IPS-15b (cell line): ENCODE measurements around the gene PCTP.
A peak's percentile ranks its signal among the peaks of the same experiment; 100 is the strongest.

ENCODE experiments used
- H3K27me3 ChIP-seq: one replicate; pipeline ENCODE4 v1.6.1; 2013; ENCODE audit warnings: low read length; ENCODE audit not compliant: control insufficient read depth, insufficient read depth
- H3K36me3 ChIP-seq: one replicate; pipeline ENCODE4 v1.6.1; 2013; ENCODE audit warnings: low read length; ENCODE audit not compliant: control insufficient read depth, insufficient read depth
- H3K4me1 ChIP-seq: one replicate; pipeline ENCODE4 v1.6.1; 2013; ENCODE audit warnings: mild to moderate bottlenecking, low read length; ENCODE audit not compliant: control insufficient read depth, insufficient read depth
- H3K4me3 ChIP-seq: one replicate; pipeline ENCODE4 v1.5.1; 2013; ENCODE audit warnings: low read depth, low read length
- H3K9ac ChIP-seq: one replicate; pipeline ENCODE4 v1.6.1; 2013; ENCODE audit warnings: low read depth, mild to moderate bottlenecking, low read length
- H3K9me3 ChIP-seq: one replicate; pipeline ENCODE4 v1.6.1; 2013; ENCODE audit warnings: mild to moderate bottlenecking, low read length; ENCODE audit not compliant: control insufficient read depth, insufficient read depth

The PCTP gene

DNA sequence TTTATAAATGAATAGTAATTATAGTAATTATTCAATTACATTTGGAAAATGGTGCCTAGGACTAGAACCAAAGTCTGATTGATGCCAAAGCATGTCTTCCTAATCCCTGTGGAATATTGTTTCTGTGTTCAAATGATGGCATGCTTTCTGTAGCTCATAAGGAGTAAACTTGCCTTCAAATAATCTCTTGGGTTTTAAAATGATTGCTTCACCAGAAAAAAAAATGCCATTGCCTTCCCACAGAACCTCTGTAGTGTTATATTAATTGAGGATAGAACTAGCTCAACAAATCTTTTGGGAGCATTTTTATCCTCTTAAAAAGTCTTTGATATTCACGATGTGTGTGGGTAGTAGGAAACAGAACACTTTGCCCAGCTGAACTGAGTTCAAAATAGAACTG lies 20.5 kb upstream of the PCTP start:
- Histone ChIP-seq H3K27me3 (no peaks in the 10 kb centered on the region), H3K9me3 (no peaks in the 10 kb centered on the region), H3K9ac (no peak overlapping the region), H3K36me3 (no peaks in the 10 kb centered on the region), H3K4me3 (no peak overlapping the region), H3K4me1 (peaks cover 15% of the 10 kb centered on the region)

DNA sequence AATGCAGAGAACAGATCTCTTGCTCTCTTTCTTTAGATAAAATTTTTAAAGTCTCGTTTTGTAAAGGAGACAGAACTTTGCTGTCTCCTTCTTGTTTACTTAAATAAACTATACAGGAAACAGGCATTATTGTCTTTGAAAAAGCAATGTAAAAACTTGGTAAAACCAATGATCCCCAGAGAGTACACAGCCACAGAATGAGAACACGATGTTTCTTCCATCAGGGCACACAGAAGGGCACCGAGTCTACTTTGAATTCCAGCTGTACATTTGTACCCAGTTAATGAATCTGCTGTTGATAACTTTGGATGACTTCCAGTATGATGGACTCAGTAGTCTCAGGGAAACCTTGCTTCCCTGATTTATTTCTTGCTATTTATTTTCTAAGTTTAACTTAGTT lies 20.0 kb upstream of the PCTP start:
- peaks cover 15% of the 10 kb centered on the region for H3K4me1 ChIP-seq
- no peak overlapping the region for H3K4me3 ChIP-seq
- no peaks in the 10 kb centered on the region for H3K36me3 ChIP-seq
- H3K9me3 ChIP-seq, result no peaks in the 10 kb centered on the region
- no peak overlapping the region for H3K9ac ChIP-seq
- H3K27me3 ChIP-seq, result no peaks in the 10 kb centered on the region

DNA sequence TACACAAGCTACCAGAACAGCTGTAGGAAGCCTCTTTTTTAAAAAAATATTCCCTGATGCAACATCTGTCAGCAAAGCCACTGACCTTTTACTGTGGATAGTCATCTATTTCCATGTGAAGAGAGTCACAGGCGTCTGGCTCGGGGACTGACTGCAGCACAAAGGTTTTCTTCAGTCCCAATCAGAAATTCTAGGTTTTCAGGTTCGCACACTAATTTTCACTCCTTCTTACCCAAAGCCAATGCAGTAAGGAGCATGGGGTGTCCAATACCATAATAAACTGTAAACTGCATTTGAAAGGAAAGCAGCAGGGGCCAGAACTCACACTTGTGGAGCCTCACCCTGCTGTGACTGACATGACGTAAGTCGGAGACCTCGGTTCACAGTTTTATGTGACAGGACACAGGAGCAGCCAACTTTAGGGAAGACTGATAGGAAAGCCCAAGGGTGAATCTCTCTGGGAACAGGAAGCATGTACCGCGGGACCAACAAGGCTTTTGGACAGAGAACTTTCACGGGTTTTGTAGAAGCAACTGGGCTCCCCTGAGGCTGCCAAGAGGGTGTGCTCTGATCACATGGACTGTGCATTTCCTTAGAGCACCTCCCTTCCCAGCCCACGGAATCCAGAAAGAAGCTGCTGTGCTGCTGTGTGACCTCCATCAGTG lies 19.1 kb upstream of the PCTP start:
- Histone ChIP-seq H3K9ac (no peak overlapping the region), H3K4me3 (peak overlapping the region; percentile 8), H3K36me3 (no peaks in the 10 kb centered on the region), H3K9me3 (no peaks in the 10 kb centered on the region), H3K27me3 (no peaks in the 10 kb centered on the region), H3K4me1 (peaks cover 15% of the 10 kb centered on the region)

DNA sequence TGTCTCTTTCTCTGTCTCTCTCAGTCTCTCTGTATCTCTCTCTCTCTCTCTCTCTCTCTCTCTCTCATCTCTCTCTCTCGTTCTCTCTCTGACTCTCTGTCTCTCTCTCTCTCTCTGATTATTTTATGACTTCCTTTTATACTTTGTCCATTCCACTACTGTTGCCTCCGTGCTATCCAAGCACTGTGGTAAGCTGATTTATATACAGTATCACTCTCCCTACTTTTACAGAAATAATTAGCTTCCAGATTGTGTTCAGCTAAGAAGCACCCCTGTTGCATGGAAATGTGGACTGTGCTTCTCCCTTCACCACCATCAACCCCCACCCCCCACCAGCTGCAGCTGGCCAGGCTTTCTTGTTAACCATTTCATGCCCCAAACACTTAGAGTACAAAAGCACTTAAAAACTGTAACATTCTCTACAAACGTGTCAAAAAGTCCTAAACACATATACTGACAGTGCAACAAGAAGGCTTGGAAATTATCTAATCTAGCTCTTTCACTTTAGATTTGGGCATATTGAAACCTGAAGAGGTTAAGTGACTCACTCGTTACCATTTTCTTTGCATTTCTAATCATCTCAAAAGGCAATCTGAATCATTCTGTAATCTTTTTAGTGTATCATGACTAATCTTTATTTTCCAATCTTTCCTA lies 16.6 kb upstream of the PCTP start:
- no peaks in the 10 kb centered on the region for H3K27me3 ChIP-seq
- no peaks in the 10 kb centered on the region for H3K9me3 ChIP-seq
- H3K4me3 ChIP-seq, result no peak overlapping the region
- no peaks in the 10 kb centered on the region for H3K36me3 ChIP-seq
- H3K9ac ChIP-seq, result no peak overlapping the region
- H3K4me1 ChIP-seq, result peaks cover 15% of the 10 kb centered on the region

DNA sequence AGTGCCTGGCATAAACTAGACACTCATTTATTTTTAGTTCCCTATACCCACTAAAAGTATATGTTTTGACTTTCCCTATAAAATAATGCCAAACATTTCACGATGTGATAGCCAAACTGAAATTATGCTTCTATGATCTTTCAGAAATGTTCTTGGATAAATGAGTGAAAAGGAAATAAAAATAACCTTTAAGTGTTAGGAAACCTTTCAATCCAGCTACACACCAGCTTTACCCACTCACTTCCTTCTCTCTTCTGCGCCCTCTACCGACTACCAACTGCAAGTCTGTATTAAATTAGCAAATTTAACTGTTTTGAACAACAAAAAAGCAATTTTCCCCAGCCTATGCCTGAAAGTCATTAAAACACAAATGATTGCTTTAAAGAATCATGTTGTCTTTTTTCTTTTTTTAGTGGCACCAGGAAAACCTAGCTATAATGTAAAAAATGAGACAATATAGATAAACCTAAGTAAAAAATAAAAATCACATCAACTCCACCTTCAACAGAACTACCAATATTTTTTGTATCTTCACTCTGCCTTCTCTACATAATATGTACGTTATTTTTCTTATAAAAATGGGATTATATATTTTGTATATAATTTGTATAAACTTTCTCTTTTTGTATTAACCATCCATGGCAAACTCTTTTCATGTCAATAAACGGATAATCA lies 15.0 kb upstream of the PCTP start:
- Histone ChIP-seq H3K9ac (no peak overlapping the region), H3K27me3 (no peaks in the 10 kb centered on the region), H3K4me3 (no peak overlapping the region), H3K4me1 (peaks cover 15% of the 10 kb centered on the region), H3K36me3 (no peaks in the 10 kb centered on the region), H3K9me3 (no peaks in the 10 kb centered on the region)

DNA sequence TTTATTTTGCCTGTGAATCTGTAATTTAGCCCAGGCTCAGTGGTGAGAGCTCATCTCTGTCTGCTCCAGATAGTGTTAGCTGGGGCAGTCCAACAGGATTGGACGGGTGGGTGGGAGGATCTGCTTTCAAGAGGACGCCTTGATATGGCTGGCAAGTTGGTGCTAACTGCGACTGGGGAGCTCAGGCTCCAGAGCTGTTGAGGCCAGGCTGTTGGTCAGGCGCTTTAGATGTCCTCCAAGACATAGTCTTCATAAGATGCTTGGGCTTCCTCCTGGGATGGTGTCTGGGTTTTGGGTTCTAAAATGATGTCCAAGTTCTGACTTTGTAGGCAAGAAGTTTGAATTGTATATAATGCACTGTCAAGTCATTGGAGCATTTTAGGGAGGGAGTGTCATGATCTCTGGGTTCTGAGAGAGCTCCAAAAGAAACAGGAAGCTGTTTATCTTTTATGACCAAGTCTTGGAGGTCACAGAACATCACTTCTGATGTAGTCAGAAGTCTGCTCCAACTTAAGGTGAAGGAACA lies 12.8 kb upstream of the PCTP start:
- Histone ChIP-seq H3K9me3 (no peaks in the 10 kb centered on the region), H3K9ac (no peak overlapping the region), H3K36me3 (no peaks in the 10 kb centered on the region), H3K27me3 (no peaks in the 10 kb centered on the region), H3K4me3 (no peak overlapping the region), H3K4me1 (peaks cover 3% of the 10 kb centered on the region)

DNA sequence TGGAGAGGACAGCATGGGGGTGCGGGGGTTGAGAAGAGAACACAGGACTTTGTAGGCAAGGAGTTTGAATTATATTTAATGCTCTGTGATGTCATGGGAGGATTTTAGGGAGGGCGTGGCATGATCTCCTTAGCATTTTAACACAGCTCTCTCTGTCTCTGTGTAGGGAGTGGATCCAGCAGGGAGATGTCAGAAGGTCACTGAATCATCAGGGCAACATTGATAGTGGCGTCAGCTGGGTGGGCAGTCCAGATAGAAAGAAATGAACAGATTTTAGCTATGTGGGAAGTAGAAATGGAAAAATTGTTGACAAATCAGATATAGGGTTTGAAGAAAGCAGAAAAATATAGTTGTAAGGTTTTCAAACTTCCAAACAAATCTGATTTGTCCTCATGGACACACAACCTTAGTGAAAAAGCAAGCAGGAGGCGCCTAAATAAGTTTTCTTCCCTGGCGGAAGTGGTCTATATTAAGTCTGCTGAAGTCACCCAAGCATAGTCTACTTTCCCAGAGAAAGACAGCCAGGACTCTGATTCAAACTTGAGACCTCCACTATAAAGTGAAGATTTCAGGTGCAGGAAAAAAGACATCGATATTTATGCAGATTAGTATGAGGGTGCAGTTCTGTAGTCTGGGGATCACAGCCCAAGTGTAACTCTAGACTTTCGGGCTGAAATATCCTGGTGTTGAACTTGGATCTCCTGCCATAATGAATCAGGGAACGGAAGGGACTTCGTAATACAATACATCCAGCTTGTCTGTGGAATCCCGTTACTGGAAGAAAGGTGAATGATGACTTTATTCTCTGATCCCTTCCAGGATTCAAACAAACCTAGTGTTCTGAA lies 10.1 kb upstream of the PCTP start:
- Histone ChIP-seq H3K4me3 (no peak overlapping the region), H3K36me3 (no peaks in the 10 kb centered on the region), H3K9me3 (no peaks in the 10 kb centered on the region), H3K27me3 (no peaks in the 10 kb centered on the region), H3K9ac (no peak overlapping the region), H3K4me1 (no peaks in the 10 kb centered on the region)

DNA sequence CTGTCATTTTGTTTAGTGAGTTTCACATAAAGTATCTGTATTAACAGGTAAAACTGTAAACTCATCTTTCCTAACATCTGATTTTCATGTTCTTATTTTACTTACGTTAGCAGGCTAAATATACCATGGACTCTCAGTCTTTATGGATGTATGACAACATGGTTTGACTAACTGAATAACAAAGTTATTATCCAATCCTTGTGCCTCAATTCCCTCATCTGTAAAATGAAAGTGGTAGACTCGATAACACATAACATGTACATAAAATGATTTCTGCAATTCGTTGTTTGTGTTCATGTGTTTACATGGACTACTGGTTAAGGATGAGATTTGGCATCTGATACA lies 9.5 kb upstream of the PCTP start:
- H3K9me3 ChIP-seq, result no peaks in the 10 kb centered on the region
- H3K36me3 ChIP-seq, result no peaks in the 10 kb centered on the region
- H3K4me3 ChIP-seq, result no peak overlapping the region
- no peaks in the 10 kb centered on the region for H3K4me1 ChIP-seq
- no peaks in the 10 kb centered on the region for H3K27me3 ChIP-seq
- no peak overlapping the region for H3K9ac ChIP-seq

DNA sequence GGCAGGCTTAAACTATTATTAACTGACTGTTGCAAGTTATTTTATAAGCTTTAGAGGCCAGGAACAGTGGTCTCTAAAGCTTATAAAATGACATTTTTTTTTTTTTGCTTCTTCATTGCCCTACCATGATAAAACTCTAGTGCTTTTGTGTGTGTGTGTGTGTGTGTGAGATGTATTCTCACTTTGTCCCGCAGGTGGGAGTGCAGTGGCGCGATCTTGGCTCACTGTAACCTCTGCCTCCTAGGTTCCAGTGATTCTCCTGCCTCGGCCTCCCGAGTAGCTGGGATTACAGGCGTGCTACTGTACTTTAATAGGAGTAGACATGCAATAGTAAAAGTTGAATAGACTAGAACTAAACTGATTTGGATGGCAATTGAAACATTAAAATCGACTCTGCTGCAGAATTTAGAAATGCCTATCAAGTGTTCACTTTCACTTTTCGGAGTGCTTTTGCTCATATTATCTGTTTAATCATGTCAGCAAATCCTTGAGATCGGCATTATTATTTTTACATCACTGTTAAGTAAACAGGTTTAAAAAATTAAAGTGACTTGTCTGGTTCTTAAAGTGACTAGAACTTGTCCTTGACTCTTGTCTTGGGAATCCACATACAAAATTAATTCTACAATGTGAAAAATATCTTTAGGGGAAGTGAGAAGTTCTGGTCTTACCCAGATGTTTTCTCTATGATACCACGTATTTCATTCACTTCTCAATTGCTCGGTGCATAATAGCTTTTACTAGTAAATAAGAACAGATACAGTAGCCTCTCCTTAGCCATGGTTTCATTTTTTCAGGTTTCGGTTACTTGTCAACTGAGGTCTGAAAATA lies 8.4 kb upstream of the PCTP start:
- Histone ChIP-seq H3K4me1 (no peaks in the 10 kb centered on the region), H3K4me3 (no peak overlapping the region), H3K36me3 (no peaks in the 10 kb centered on the region), H3K9ac (no peak overlapping the region), H3K9me3 (no peaks in the 10 kb centered on the region), H3K27me3 (no peaks in the 10 kb centered on the region)

DNA sequence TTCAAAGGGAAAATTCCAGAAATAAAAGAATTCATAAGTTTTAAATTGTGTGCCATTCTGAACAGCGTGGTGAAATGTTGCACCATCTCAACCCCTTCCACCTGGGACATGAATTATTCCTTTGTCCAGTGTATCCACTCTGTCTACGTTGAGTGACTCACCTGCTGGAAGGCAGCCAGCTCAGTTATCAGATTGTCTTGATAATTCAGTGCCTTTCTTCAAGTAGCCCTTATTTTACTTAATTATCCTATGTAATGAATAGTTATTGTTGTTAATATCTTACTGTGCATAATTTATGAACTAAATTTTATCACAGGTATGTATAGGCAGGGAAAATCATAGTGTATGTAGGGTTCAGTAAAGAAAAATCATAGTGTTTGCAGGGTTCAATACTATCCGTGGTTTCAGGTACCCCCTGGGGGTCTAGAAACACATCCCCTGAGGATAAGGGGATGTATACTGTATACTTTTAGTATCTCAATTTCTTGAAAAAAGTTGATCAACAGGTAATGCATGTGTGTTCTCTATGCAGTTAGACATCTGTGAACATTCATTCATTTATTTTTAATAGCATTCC lies 7.7 kb upstream of the PCTP start:
- H3K4me1 ChIP-seq, result no peaks in the 10 kb centered on the region
- no peak overlapping the region for H3K9ac ChIP-seq
- no peaks in the 10 kb centered on the region for H3K27me3 ChIP-seq
- no peak overlapping the region for H3K4me3 ChIP-seq
- H3K36me3 ChIP-seq, result no peaks in the 10 kb centered on the region
- no peaks in the 10 kb centered on the region for H3K9me3 ChIP-seq

DNA sequence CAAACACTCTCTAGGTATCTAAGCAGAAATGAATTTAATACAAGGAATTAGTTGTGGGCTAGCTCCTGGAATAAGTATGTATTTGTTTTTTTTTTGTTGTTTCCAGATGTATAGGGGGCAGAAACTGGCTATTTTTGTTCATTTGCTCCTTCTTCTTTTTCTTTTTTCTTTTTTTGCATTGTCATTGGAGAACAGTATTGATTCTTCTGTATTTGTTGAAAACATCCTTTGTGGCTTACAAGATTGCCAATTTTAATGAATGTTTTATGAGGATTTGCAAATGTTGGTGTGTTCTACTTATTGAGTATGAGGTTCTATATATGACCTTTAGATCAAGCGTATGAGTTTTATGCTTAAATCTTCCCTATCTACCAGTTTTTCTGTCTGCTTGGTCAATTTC lies 5.6 kb upstream of the PCTP start:
- no peaks in the 10 kb centered on the region for H3K36me3 ChIP-seq
- H3K4me3 ChIP-seq, result no peak overlapping the region
- H3K27me3 ChIP-seq, result no peaks in the 10 kb centered on the region
- no peaks in the 10 kb centered on the region for H3K4me1 ChIP-seq
- H3K9me3 ChIP-seq, result no peaks in the 10 kb centered on the region
- H3K9ac ChIP-seq, result no peak overlapping the region
